Glutamatergic neuron (in vitro differentiated cells): ENCODE results near the gene UNC50. TPM values are rescaled to one million over a fixed set of nuclear protein-coding genes. Genes with fewer than 3 reads are reported as not detected.

ENCODE experiments used
- DNase-seq: peaks from one replicate; pipeline ENCODE4 v3.0.0; 2022
- H3K27ac Mint-ChIP-seq: one replicate; pipeline ENCODE4 v1.8.0; 2020; ENCODE audit warnings: mild to moderate bottlenecking, mixed read lengths, inconsistent platforms; ENCODE audit not compliant: unreplicated experiment
- H3K27me3 Mint-ChIP-seq: one replicate; pipeline ENCODE4 v1.8.0; 2020; ENCODE audit warnings: mild to moderate bottlenecking, moderate library complexity, mixed read lengths, inconsistent platforms; ENCODE audit not compliant: unreplicated experiment
- H3K36me3 Mint-ChIP-seq: one replicate; pipeline ENCODE4 v1.8.0; 2020; ENCODE audit warnings: mild to moderate bottlenecking, mixed read lengths, inconsistent platforms; ENCODE audit not compliant: unreplicated experiment
- H3K4me1 Mint-ChIP-seq: one replicate; pipeline ENCODE4 v1.8.0; 2020; ENCODE audit warnings: mild to moderate bottlenecking, low read depth, mixed read lengths, inconsistent platforms; ENCODE audit not compliant: unreplicated experiment
- H3K4me3 Mint-ChIP-seq: one replicate; pipeline ENCODE4 v1.8.0; 2020; ENCODE audit warnings: mild to moderate bottlenecking, mixed read lengths, inconsistent platforms; ENCODE audit not compliant: unreplicated experiment
- H3K9me3 Mint-ChIP-seq: one replicate; pipeline ENCODE4 v1.8.0; 2020; ENCODE audit warnings: mild to moderate bottlenecking, moderate library complexity, mixed read lengths, inconsistent platforms; ENCODE audit not compliant: unreplicated experiment
- total RNA-seq: library from RNA; stranded (reverse); fragmentation: NEBNext Ultra II Directional; extraction: Animal tissue kit (Norgen Biotek cat#: 25700); gene quantifications from one replicate; pipeline ENCODE4 v1.2.1, GENCODE V29; 2021; ENCODE audit not compliant: unreplicated experiment
- TF ChIP-seq, protein P1 (sequence below): fragments of 200-600 bp; sonication (generic); IDR thresholded peaks from one replicate; pipeline ENCODE4 v1.5.0; 2021; ENCODE audit not compliant: partially characterized antibody, unreplicated experiment

UNC50 gene
- total RNA-seq, 1 donor from 2014 or later, result 43.0 TPM

DNA sequence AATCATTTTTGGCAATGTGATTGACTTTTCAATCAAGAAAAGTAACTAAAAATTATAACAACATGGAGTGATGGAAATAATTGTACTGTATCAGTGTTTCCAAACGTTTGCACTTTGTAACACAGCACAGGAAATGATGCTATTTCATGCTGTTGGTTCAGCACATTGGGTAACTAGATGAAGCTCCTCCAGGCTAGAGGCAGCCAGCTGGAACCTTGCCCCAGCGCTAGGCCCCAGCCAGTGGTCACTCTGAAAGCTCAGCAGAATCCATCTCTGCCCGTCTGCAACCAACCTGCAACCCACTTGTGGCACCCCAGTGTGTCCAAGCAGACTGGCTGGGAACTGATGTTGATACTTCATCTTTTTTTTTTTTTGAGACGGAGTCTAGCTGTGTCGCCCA, 15.3 kb downstream of the UNC50 start:
- H3K4me1 Mint-ChIP-seq, result no peaks in the 10 kb centered on the region
- no peak overlapping the region for H3K27ac Mint-ChIP-seq
- H3K27me3 Mint-ChIP-seq, result peaks cover 1% of the 10 kb centered on the region
- TF ChIP-seq, protein P1, sequence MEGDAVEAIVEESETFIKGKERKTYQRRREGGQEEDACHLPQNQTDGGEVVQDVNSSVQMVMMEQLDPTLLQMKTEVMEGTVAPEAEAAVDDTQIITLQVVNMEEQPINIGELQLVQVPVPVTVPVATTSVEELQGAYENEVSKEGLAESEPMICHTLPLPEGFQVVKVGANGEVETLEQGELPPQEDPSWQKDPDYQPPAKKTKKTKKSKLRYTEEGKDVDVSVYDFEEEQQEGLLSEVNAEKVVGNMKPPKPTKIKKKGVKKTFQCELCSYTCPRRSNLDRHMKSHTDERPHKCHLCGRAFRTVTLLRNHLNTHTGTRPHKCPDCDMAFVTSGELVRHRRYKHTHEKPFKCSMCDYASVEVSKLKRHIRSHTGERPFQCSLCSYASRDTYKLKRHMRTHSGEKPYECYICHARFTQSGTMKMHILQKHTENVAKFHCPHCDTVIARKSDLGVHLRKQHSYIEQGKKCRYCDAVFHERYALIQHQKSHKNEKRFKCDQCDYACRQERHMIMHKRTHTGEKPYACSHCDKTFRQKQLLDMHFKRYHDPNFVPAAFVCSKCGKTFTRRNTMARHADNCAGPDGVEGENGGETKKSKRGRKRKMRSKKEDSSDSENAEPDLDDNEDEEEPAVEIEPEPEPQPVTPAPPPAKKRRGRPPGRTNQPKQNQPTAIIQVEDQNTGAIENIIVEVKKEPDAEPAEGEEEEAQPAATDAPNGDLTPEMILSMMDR, result no peak
- H3K36me3 Mint-ChIP-seq, result peaks cover 9% of the 10 kb centered on the region
- no peak for DNase-seq
- H3K4me3 Mint-ChIP-seq, result no peak overlapping the region
- no peaks in the 10 kb centered on the region for H3K9me3 Mint-ChIP-seq

DNA sequence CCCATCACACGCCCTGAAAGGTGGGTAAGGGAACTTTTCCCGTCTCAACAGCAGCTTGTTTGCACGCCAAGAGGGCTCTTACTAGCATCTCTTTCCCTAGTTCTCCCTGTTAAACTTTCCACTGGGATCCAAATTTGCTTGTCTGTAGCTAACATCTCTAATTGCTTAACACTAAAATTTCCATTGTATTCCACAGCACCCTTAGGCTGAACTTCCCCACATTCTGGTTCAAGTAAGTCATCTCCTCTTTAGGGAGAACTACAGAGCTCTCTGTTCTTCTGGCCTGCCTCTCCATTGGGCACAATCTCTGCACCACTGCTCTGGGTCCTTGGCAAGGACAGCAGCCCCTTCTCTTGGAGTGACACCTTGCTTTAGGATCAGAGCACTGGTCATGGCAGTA, 24.0 kb downstream of the UNC50 start:
- Mint-ChIP-seq H3K4me1 (peaks cover 11% of the 10 kb centered on the region), H3K9me3 (peaks cover 3% of the 10 kb centered on the region), H3K4me3 (no peak overlapping the region), H3K27me3 (peaks cover 3% of the 10 kb centered on the region), H3K27ac (no peak overlapping the region), H3K36me3 (peaks cover 11% of the 10 kb centered on the region)
- TF ChIP-seq, protein P1, result no peak
- DNase-seq, result no peak

DNA sequence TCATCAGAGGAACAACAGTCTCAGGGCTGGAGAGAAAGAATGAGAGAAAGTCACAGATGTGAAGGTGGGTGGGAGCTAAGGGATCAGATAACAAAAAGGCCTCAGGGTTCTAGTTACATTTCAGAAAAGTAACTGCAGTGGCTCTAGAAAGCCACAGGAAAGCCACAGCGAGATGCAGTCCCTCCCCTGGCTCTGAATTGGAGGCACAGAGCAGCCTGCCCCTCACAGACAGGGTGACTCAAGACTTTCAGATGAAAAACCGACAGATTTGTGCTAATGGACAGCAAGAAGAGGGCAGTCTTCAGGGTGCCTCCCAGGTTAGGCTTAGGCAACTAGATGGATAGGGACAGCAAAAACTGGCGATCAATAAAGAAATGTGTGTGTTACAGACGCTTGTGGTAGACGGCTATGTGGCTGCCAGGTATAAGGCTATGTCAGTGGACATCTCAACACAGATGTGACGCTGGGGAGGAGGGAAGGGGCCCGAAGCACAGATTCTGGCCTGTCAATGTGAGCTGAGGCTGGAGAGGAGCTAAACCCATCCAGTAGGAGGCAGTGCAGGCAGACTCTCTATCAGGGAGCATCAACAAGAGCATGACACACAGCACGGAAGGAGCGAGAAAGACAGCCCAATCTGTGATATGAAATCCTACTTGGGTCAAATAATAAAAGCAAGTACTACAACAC, 26.2 kb downstream of the UNC50 start:
- TF ChIP-seq, protein P1, result peak; percentile 43
- peak overlapping the region; percentile 35 for H3K4me3 Mint-ChIP-seq
- peak overlapping the region; percentile 85 for H3K27ac Mint-ChIP-seq
- peak; percentile 54 for DNase-seq
- H3K27me3 Mint-ChIP-seq, result peaks cover 3% of the 10 kb centered on the region
- H3K36me3 Mint-ChIP-seq, result no peaks in the 10 kb centered on the region
- H3K4me1 Mint-ChIP-seq, result peaks cover 11% of the 10 kb centered on the region
- peaks cover 3% of the 10 kb centered on the region for H3K9me3 Mint-ChIP-seq

DNA sequence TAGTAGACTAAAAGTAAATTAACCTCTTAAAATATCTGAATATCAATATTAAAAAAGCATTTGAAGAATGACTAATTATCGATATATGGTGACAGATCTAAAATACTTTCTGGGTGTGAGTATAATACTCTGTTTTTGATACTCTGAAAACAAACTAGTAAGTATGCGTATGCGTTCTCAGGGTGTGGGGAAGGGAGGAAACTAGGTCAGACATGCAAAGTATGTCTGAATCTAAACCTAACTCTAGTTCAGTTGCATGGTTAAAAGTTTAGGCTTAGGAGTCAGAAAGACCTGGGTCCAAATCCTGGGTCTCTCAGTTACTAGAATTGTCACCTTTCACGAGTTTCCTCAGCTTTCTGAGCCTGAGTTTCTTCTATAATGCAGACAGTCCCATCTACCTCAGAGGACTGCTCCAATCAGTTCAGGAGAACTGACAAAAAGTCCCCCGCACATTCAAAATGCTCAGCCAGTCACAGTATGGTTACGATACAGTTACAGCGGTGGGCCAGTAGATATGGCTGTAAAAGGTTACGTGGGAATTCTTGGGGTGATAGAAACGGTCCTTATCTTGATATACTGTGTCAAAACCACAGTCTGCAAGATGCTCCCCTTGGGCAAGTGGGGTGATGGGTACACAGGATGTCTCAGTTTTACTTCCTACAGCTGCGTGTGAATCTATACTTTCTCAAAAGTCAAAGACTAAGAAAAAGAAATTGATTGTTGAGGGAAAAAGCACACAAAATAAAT, 29.2 kb downstream of the UNC50 start:
- H3K9me3 Mint-ChIP-seq, result no peaks in the 10 kb centered on the region
- peaks cover 10% of the 10 kb centered on the region for H3K4me1 Mint-ChIP-seq
- H3K36me3 Mint-ChIP-seq, result no peaks in the 10 kb centered on the region
- DNase-seq, result no peak
- no peak overlapping the region for H3K27ac Mint-ChIP-seq
- H3K27me3 Mint-ChIP-seq, result peaks cover 3% of the 10 kb centered on the region
- no peak overlapping the region for H3K4me3 Mint-ChIP-seq
- TF ChIP-seq, protein P1, result no peak
